HG02588 (cell line): Measurements from ENCODE around the gene TRAF7.

Experiments
- ATAC-seq: cut with Tn5 transposase; IDR thresholded peaks from one replicate; pipeline ENCODE4 v1.9.1; 2021; ENCODE audit warnings: mild to moderate bottlenecking, moderate library complexity; ENCODE audit not compliant: unreplicated experiment

The TRAF7 gene

GRCh38 chr16:2212362-2213324, 57.1 kb downstream of the TRAF7 start:
- ATAC-seq = no peak

- ATAC-seq = peak; percentile 3
These were observed 58.5 kb downstream of the TRAF7 start for GRCh38 chr16:2213817-2214718.

GRCh38 chr16:2214719-2214968, 59.1 kb downstream of the TRAF7 start, which contains the start of gene PGP:
Gene PGP (minus strand): TSS chr16:2214840. CDS start chr16:2214777, 63 bp downstream.
- ATAC-seq = peak; percentile 84

- no peak for ATAC-seq
These were observed 60.7 kb downstream of the TRAF7 start for GRCh38 chr16:2216330-2216729.

- peak; percentile 90 for ATAC-seq
These were observed 67.8 kb downstream of the TRAF7 start, which contains the start of gene E4F1 for GRCh38 chr16:2223221-2223941. Gene E4F1 (plus strand): TSS chr16:2223591. CDS start chr16:2223614, 23 bp downstream.

GRCh38 chr16:2223942-2224486, 68.4 kb downstream of the TRAF7 start:
- ATAC-seq = peak; percentile 12

- ATAC-seq = no peak
These were observed 70.7 kb downstream of the TRAF7 start for GRCh38 chr16:2226245-2226793.

GRCh38 chr16:2226918-2227317, 71.3 kb downstream of the TRAF7 start:
- ATAC-seq = no peak
